ENCODE results near the gene CNTNAP2.
"Not testable (repeated sequence)": the region's sequence is repeated elsewhere in the genome, so short reads cannot be mapped to it uniquely, and the experiment has no call there.

CNTNAP2 gene

DNA sequence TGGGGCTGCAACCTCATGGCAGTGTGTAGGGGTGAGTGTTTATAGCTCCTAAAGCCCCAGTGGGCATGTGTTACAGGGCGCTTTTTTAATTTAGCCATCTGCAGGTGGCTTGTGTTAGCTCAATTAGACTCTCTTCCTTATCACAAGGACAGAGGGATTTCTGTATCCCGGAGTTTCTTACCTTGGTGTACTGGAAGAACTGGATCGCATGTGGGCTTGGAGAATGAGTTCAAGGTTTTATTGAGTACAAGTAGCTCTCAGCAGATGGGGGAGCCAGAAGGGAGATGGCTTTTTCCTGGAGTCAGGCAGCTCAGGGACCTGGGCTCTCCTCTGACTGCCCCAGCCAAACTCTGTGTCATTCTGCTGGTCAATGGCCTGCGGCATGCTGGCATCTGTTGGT is 2320.4 kb downstream of the CNTNAP2 start:
- DNase-seq: no peak

DNA sequence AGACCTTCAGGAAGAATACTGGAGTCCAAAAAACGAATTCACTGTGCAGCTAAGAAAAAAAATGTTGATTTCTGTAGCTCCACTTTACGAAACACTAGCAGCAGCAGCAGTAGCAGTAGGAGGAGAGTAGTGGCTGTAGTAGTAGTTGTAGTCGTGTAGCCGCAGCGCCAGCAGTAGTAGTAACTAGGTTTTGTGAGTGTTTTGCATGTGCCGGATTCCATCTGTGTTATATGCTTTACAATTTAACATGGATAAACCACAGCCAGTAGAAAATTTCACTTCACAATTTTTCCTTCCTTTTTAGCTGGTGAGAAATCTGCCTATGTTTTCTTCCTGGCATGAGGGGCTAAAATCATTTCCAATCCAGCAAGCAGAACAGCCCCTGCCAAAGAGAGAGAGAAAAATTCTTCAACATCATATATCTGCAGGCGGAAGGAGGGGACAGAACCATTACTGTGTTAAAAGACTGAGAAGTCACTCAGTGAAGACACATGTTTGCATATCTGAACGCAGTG is 2325.6 kb downstream of the CNTNAP2 start:
- DNase-seq: no peak

DNA sequence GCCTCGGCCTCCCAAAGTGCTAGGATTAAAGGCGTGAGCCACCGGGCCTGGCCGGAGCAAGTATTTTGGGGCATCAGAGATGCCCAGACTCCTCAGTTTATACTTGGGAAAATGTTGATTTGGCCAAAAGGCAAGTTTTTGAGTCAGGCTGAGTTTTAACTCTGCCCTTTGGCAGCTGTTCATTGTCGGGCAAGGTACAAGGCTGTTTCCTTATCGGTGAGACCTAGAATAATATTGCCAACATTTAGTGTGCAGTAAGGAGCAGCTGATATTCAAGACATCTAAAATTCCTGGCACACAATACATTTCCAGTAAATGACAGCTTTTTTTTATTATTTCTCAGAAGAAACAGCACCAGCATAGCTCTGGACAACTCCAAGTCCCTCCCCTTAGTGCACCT is 2326.3 kb downstream of the CNTNAP2 start:
- DNase-seq: no peak

GRCh38 chr7:148445260-148446044 is 2328.9 kb downstream of the CNTNAP2 start:
- DNase-seq: no peak

DNA sequence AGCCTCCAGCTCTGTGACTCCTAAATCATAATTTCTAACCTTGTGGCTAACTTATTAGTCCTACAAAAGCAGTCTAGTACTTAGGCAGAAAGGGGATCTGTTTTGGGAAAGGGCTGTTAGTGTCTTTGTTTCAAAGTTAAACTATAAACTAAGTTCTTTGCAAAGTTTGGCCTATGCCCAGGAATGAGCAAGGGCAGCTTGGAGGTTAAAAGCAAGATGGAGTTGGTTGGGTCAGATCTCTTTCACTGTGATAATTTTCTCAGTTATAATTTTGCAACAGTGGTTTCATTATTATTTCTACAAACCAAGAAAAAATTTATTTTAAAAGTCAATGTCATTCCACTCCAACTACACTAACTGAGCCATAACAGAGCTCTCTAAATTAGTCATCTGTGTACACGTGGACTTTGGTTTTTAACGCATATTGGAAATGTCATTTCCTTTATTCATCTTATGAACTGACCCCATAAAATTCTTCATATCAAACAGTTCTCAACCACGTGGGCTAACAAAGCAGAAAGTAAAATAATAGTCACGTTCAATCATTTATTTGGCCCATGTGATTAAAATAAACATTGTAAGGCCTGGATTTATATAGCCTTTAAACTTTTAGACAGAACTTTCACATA is 2330.7 kb downstream of the CNTNAP2 start:
- no peak for DNase-seq

DNA sequence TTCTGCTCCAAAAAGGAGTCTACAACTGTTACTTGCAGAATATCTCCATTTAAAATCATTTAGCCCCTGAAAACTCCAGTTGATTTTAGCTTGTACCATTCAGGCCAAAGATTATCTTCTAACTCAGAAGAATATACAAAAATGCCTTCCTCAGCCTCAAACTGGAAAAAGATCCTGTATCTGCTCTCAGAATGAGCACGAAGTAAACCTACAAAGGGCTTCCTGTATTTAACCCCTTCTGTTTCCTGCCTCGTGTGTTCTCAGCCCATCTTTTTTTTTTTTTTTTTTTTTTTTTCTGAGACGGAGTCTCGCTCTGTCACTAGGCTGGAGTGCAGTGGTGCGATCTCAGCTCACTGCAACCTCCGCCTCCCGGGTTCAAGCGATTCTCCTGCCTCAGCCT is 2334.9 kb downstream of the CNTNAP2 start:
- DNase-seq: not testable (repeated sequence)

DNA sequence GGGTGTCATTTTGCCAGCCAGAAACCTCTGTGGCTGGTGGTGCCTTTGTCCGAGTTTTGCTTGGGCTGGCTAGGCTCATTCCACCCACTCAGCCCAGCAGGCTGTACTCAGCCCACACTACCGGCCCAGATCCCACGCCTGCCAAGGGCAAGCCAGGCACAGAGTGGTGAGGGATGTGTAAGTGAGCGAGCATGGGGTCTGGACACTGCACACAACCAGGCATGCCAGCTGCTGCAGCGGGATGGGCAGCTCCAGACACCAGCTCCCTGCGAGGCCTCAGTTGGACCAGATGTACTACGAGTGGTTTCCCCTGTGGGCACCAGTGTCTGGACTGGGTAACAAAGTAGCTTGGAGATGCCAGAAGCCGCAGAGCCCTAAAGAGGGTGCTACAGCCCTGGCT is 2339.8 kb downstream of the CNTNAP2 start:
- no peak for DNase-seq

DNA sequence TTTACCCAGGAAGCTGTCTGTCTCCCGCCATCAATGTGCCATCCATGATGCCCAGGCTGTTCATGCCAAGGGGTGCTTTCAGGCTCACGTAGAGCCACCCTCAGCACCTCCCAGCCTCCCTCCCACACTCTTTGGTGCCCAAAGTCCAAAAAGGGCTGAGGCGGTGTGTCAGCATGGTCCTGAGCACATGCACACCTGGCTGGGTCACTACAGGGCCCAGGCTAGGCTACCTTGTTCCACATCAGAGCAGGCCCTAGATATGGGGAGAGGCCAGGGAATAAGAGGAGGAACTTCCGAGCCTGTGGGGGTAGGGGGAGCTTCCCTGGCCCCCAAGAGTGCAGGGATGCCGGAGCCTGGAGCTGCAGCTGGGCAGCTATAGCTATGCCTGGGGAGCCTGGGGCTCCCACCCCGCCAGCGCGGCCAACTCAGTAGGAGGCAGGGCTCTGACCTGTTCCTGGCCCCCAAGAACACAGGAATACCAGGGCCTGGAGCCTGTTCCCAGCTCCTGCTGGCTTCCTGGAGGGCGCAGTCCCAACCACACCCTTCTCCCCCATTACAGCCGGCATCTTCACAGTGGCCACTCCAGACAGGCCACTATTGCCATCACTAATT is 2340.8 kb downstream of the CNTNAP2 start:
- no peak for DNase-seq

- DNase-seq: no peak
These were observed 2341.7 kb downstream of the CNTNAP2 start for GRCh38 chr7:148458263-148458662.

DNA sequence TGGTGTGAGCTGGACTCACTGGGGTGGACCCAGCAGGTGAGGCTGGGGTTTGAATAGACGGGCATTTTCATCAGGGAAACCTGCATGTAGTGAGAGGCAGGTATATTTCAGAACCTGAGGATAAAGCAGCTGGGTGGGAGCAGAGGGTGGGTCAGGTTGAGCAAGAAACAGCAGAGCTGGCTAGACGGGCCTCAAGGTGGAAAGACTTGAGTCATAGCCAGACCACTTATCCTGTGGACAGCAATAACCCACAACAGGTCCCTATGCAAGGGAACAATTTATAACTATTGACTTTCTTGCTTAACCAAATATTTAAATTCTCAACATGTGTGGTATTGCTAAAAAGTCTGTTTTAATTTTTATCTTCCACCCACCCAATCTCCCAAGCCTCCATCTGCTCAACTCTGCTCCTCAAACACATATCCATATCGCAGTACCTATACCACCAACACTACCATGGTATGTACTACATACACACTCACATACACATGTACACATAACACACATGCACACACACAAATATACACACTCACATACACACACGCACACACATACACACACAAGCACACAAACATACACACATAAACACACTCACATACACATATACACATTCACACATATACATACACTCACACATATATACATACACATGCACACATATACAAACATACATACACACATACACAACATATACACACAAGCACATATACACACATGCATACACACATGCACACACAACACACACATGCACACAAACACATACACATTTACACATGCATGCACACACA is 2345.0 kb downstream of the CNTNAP2 start:
- no peak for DNase-seq

DNA sequence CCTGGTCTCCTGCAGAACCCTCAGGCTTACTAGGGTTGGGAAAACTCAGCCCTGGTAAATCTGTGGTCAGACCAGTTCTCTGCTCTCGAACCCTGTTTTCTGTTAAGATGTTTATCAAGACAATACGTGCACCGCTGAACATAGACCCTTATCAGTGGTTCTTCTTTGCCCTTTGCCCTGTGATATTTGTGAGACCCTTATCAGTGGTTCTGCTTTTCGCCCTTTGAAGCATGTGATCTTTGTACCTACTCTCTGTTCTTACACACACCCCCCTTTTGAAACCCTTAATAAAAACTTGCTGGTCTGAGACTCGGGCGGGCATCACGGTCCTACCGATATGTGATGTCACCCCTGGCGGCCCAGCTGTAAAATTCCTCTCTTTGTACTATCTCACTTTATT is 2346.2 kb downstream of the CNTNAP2 start:
- not testable (repeated sequence) for DNase-seq

- no peak for DNase-seq
These were observed 2346.6 kb downstream of the CNTNAP2 start for GRCh38 chr7:148463210-148463609.

DNA sequence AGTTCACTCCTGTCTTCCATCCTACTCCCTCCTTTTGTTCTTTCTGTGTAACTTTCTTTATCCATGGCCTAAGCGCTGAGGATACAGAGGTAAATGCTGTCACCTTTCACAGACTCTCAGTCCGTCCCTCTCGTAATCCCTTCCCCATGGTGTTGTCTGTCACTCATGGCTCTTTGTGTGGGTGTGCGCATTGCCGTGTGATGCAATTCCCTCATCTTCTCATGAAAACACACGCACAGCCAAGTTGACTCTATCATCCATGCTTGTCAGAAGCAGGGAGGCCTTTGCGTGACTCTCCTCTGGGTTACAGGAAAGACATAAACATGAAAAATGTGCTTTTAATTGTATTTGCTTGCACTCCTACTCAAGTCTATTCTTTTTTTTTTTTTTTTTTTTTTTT is 2348.3 kb downstream of the CNTNAP2 start:
- DNase-seq: no peak

- not testable (repeated sequence) for DNase-seq
These were observed 2348.8 kb downstream of the CNTNAP2 start for GRCh38 chr7:148465441-148465840.

DNA sequence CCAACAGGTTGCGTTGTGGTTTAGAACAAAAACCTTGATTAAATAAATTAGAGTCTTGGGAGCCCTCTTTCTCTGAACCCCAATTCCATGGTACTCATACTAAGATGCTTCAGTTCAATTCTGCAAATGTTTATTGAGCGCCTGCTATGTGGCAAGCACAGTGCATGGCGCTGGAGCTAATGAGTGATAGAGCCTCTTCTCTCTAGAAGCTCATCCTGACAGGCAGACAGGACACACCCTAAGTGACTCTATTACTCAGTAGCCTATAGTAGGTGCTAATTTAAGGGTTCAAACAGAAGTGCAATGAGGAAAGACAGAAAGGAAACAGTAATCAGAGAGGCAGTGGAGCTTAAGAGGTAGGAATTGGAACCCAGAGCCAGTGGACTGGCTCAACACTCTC is 2349.5 kb downstream of the CNTNAP2 start:
- no peak for DNase-seq

DNA sequence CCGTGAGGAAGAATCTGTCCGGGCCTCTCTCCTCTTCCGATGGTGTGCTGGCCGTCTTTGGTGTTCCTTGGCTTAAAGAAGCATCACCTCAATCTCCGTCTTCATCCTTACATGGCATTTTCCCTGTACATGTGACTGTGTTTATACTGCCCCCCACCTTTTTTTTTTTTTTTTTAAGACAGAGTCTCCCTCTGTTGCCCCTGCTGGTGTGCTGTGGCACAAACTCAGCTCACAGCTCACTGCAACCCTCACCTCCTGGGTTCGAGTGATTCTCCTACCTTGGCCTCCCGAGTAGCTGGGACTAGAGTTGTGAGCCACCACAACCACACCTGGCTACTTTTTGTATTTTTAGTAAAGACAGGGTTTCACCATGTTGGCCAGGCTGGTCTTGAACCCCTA is 2352.1 kb downstream of the CNTNAP2 start:
- no peak for DNase-seq

Data from effector CD8-positive, alpha-beta T cell (primary cell).